Activated CD4-positive, CD25-positive, alpha-beta regulatory T cell treated with anti-CD3 and anti-CD28 coated beads, Interleukin-2, amount 50 U/mL, for 16 hours (primary cell): Measurements from ENCODE around the gene FSTL4.

ENCODE experiments used
- DNase-seq: peaks from one replicate; pipeline ENCODE4 v3.0.0-alpha.2; 2020; ENCODE audit warnings: low read depth, low spot score

The FSTL4 gene

DNA sequence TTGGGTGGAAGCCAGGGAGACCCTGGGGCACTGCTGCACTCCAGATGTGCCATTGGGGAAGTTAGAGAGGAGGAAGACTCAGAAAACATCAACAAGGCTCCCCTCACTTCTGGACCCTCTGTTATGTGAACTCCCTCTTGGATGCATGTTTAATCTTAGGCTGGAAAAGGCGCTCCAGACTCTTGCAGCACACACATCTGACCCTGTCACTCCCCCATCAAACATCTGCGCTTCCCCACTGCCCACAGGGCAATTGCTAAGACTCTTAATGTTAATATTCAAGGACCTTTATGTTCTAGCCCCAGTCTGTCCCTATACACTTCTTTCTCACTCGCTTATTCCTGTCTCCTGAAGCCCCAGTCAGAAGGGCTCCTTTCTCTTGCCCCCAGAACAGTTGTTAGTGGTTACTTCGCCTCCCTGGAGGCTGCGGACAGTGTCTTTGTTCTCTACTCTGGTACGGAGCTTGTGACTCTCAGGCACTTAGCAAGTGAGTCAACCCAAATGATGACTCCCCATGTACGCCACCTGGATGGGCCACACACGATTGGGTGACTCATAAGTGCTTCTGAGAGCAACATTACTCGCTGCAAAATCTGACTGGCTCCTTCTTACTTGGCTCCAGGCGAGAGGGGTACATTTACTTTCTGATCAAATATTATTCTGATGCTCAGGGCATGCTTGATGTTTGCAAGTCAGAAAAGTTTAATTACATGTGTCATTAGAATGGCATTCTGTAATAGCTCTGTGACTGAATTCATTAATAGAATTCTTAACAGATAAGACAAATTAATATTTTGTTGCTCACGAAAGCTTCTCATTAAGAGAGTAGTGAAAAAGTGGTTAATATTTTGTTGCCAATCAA lies 366.9 kb downstream of the FSTL4 start:
- DNase-seq: no peak

DNA sequence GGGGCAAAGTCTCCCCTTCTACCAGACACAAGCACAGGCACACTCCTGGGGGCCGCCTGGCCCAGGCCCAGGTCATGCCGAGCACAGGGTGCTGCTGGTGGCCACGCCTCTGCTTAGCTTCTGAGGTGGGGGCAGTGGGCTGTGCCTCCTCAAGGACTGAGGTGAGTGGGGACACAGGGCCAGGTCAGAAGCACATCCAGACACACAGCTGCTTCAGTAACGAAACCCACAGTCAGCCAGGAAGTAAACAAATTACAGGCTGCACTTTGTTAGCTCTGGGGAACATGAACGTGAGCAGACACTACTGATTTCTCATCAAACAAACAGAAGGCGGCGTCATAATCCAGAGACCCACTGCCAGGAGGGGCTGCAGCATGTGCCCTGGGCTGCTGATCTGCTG lies 368.1 kb downstream of the FSTL4 start:
- no peak for DNase-seq

GRCh38 chr5:133243196-133243595 lies 369.1 kb downstream of the FSTL4 start:
- no peak for DNase-seq

- no peak for DNase-seq
Measured at GRCh38 chr5:133242221-133242835, 370.0 kb downstream of the FSTL4 start.

DNA sequence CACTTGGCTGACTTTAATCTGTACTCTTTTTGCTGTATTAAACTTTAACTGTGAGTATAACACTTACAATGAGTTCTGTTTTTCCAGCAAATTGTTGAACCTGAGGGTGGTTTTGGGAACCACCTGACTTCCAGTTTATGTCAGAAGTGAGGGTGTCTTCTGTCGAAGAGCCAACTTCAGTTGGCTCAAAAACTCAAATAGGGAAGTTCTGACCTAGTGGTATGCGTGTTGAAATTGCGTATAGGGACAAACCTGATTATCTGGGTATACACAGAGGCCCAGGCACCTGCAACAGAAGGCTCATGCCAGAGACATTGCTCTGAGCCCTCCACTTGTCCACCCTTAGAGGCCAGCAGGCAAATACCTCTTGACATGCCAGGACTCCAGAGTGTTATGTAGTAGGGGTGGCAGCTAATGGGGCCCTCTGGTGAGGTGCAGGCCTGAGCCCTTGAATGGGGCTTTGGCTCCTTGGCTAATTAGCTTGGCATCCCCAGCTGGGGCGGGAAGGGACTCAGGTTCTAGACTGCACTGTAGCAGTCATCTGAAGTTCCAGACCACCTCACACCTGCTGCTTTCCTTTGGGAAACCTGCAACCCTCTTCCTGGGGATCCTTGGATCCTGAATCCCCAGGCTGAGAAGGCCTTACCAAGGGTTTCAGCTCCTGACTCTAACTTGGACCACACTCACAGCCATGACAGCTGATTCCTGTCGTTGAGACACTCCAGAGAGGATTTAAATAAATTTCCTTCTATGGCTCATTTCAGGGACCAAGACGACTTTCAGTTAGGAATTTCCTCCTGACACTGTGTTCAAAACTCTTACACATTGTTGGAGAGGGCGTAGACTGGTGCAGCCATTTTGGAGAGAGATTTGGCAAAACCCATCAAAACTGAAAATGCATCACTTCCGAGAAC lies 370.9 kb downstream of the FSTL4 start:
- DNase-seq: no peak

DNA sequence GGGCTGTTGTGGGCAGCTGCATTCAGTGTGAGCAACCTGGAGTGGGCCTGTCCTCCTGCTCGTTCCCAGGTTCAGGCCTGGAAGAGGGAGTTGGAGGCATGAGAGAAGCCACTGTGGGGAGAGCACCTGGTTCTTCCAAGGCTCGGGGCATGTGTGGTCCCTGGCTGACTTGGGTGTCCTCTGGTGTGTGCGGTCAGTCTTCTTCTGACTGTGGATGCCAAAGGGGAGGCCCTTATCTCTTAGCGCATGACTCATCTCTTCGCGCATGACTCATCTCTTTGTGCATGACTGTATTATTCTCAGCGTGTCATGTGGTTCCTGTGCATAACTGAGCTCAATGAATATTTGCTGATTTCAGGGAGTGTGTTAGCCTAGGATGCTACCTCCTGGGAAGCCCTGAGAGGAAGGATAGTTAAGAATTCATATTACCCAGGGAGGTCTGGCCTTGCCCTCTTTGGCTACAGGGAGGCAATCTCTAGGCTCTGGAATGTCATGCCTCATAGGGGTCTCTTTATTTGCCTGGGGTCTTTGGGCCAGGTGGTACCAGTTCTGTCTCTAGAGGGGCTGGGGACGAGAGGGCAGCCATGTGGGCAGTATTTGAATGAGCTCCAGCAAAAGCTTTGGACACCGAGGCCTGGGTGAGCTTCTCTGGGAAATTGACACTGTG lies 371.8 kb downstream of the FSTL4 start:
- DNase-seq: no peak

DNA sequence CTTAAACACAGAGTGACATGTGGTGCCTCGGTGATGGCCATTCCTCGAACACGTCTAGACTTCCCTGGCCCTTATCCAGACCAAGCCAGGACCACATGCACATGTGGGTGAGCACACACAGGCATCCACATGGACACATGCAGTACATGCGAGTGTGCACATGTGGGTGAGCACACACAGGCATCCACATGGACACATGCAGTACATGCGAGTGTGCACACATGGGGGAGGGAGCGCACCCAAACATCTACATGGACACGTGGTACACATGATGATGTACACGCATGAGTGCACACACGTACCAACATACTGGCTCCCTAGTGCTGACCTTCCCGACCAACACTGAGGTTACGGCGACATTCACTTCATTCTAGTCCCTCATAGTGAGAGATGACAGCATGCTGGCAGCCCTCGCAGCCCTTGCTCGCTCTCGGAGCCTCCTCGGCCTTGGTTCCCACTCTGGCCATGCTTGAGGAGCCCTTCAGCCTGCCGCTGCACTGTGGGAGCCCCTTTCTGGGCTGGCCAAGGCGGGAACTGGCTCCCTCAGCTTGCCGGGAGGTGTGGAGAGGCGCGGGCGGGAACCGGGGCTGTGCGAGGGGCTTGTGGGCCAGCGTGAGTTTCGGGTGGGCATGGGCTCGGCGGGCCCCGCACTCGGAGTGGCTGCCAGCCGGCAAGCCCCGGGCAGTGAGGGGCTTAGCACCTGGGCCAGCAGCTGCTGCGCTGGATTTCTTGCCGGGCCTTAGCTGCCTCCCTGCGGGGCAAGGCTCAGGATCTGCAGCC lies 373.7 kb downstream of the FSTL4 start:
- DNase-seq: no peak

- no peak for DNase-seq
Measured at GRCh38 chr5:133236976-133237375, 375.4 kb downstream of the FSTL4 start.

GRCh38 chr5:133236541-133236951 lies 375.8 kb downstream of the FSTL4 start:
- no peak for DNase-seq

- no peak for DNase-seq
Measured at GRCh38 chr5:133235696-133236426, 376.5 kb downstream of the FSTL4 start.

DNA sequence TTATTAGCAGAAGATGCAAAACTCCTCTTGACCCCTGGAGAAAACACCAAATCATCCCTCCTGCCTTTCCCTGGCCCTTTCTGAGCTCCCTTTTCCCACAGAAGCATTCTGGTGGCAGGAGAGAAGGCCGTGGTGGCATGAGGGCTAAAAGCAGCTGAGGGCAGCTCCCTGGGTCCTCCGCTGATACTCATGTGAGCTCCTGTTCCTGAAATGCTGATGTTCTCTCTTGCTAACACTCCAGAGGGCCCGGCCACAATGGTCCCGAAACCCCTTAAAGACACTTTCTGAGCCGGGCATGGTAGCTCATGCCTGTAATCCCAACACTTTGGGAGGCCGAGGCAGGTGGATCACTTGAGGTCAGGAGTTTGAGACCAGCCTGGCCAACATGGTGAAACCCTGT lies 377.4 kb downstream of the FSTL4 start:
- DNase-seq: no peak

DNA sequence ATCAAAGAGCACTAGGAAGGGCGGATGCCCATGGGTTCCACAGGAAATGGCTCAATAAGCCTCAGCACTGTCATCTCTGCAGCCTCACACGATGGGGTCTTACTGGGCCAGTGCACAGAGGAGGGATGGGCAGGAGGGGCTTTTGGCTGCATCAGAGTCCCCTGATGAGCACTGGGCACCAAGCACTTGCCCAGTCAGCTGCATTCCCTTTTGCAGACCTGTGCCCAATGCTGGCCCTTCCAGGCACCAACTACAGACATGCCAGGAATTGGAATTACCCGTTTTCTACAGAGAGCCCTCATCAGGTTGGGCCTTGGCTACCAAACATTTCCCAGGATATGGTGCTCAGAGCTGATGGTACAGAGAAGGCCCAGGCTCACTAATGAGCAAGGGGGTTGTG lies 378.1 kb downstream of the FSTL4 start:
- DNase-seq: no peak

DNA sequence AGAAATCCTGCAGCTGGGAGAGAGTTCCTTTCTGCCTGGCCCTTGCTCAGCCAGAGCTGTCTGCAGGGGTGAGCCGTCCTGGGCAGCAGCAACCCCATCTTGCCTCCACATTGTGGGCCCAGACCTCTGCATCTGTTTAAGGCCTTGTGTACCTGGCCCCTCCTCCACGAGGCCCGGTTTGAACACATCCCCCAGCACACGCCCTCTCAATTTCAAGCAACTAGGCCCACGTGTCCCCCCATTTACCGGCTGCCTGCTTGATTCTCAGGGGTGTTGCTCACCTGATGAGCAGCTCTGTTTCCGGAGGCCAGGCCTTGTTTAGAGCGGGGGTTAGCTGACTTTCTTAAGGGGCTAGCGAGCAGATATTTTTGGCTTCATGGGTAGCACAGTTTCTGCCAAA lies 378.7 kb downstream of the FSTL4 start:
- DNase-seq: no peak

GRCh38 chr5:133232911-133233310 lies 379.4 kb downstream of the FSTL4 start:
- no peak for DNase-seq

GRCh38 chr5:133232435-133232834 lies 379.9 kb downstream of the FSTL4 start:
- no peak for DNase-seq

DNA sequence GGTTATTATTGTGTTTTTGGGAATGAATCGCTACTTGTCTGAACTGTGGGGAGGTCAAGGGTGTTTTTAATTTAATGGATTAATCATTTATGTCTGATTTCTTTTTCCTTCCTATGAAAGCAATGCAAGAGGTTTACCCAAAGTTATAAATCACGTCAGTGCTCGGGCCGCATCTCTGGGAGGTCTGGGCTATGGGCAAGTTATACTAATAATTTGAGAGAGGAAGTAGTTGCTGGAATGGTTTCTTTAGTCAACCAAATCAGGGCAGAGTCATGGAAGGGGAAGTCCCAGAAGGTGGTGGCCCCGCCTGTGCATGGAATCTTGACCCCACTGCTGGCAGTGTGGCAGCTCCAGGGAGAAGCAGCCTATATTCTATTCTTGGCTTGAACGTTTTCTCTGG lies 380.3 kb downstream of the FSTL4 start:
- no peak for DNase-seq

- no peak for DNase-seq
Measured at GRCh38 chr5:133230823-133231578, 381.3 kb downstream of the FSTL4 start.

DNA sequence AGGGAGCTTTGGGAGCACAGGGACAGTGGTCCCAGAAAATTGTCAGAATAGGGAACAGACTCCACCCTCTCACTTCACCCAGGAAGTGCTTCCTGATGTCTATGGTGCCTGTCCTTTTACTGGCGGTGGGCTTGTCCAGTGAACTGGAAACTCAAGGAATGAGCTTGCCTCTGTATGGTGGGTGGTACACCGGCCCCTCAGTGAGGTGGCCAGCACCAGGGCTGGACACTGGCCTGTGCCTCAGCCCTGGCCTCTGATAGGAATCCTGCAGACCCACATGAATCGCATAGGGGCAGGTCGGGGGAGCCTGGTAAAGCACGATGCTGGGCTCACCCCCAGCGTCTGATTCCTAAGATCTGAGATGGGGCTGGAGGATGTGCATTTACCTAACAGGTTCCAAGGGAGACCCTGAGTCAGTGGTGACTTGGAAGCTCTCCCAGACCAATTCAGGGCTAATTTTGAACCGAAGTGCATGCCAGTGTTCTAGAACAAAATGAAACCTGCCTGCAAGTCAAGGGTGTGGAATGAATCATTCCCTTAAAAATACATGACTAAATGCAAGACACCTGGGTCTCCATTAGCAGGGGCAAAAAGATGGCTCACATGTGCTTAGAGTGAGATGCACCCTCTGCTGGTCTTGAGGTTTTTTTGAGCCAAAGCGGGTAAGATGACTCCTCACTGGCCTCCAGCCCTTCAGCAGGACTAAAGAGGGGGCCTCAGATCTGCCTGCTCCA lies 382.2 kb downstream of the FSTL4 start:
- DNase-seq: no peak

DNA sequence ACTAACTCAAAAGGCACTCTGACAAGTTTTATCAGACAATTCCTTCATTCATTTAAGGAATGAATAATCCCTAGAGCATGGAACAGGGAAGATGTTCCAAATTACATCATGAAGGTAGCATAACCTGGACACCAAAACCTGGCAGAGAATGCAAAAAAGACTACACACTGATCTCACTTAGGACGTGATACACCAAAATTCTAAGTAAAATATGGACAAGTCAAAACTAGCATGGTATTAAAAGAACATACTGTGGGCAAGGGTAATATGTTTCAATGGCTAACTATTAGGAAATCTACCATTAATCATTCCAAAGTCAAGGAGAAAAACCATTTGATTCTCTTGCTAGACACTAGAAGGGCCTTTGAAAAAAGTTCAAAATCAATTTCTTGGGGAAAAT lies 384.0 kb downstream of the FSTL4 start:
- no peak for DNase-seq
